Panc1 (cell line): Measurements from ENCODE around the gene RIMS1. TPM values are rescaled to one million over a fixed set of nuclear protein-coding genes. Genes with fewer than 3 reads are reported as not detected.

Experiments
- ATAC-seq: fragments of 200-7000 bp; cut with Tn5 transposase; 2 replicates; pipeline ENCODE4 v1.9.1; 2020; ENCODE audit warnings: mild to moderate bottlenecking, moderate library complexity
- BruUV-seq: library from RNA; stranded (reverse); fragments of 400-500 nt; replicated peaks from 2 replicates; lab custom pipeline; 2021; lab: Mats Ljungman, UMichigan
- CTCF ChIA-PET: fragments of 300-600 bp; sonication (Branson Sonifier 250); formaldehyde crosslinking; loops from one replicate; lab custom pipeline; 2022; ENCODE audit warnings: antibody characterized with exemption; lab: Charles Lee
- POLR2A ChIA-PET: fragments of 300-600 bp; sonication (Branson Sonifier 250); formaldehyde crosslinking; loops from one replicate; lab custom pipeline; 2022; ENCODE audit warnings: antibody characterized with exemption; lab: Charles Lee
- DNase-seq: peaks from one replicate; pipeline ENCODE4 v3.0.0-alpha.2; 2010; ENCODE audit warnings: low read depth, low spot score
- H3K27ac ChIP-seq: 2 replicates; pipeline ENCODE4 v1.5.1; 2011; ENCODE audit warnings: mild to moderate bottlenecking, low read length, inconsistent platforms
- H3K27me3 ChIP-seq: fragments of 200-500 bp; sonication (Bioruptor generic); 2 replicates; pipeline ENCODE4 v1.6.0; 2014; ENCODE audit warnings: low read length, inconsistent platforms; ENCODE audit not compliant: control insufficient read depth, insufficient read depth
- H3K36me3 ChIP-seq: fragments of 200-500 bp; sonication (Bioruptor generic); 2 replicates; pipeline ENCODE4 v1.5.1; 2014; ENCODE audit warnings: inconsistent platforms, mild to moderate bottlenecking, low read length, moderate library complexity; ENCODE audit not compliant: control insufficient read depth, insufficient read depth
- H3K4me1 ChIP-seq: 2 replicates; pipeline ENCODE4 v1.5.1; 2011; ENCODE audit warnings: inconsistent platforms, mild to moderate bottlenecking, low read length, moderate library complexity; ENCODE audit not compliant: control insufficient read depth, insufficient read depth
- H3K4me3 ChIP-seq, 2 experiments: 2 replicates each; pipeline ENCODE4 v1.5.1; 2011 to 2012; ENCODE audit warnings: low read depth in 2 of 2, low read length in 2 of 2, mild to moderate bottlenecking in 2 of 2, inconsistent platforms in 1 of 2, moderate library complexity in 1 of 2
- H3K9me3 ChIP-seq: fragments of 200-500 bp; sonication (Bioruptor generic); 2 replicates; pipeline ENCODE4 v1.5.1; 2014; ENCODE audit warnings: low read depth, mild to moderate bottlenecking, inconsistent platforms, low read length, moderate library complexity; ENCODE audit not compliant: control insufficient read depth, insufficient read depth
- POLR2AphosphoS5 ChIP-seq: IDR thresholded peaks from 2 replicates; pipeline ENCODE4 v1.6.1; 2012; ENCODE audit warnings: mild to moderate bottlenecking, low read depth, low read length, moderate library complexity
- SIN3A ChIP-seq: IDR thresholded peaks from 2 replicates; pipeline ENCODE4 v1.6.1; 2012; ENCODE audit warnings: low read depth, mild to moderate bottlenecking, low read length, moderate library complexity, borderline replicate concordance; ENCODE audit not compliant: insufficient read depth
- TCF7L2 ChIP-seq: IDR thresholded peaks from 2 replicates; pipeline ENCODE4 v1.6.1; 2011; ENCODE audit warnings: mild to moderate bottlenecking, low read depth, low read length, inconsistent platforms
- in situ Hi-C: cut with HindIII; loops from 2 replicates; pipeline ENCODE4 v1.10.0; 2016; ENCODE audit warnings: low sequenced_read_pairs, low pct_unique_long_range_greater_than_20kb
- intact Hi-C: fragments of 100-400 bp; cut with micrococcal nuclease; formaldehyde crosslinking; loops from one replicate; pipeline ENCODE4 v1.10.0; 2022; ENCODE audit not compliant: unreplicated experiment
- total RNA-seq: library from RNA; stranded (reverse); gene quantifications from one replicate; pipeline ENCODE4 v1.2.1, GENCODE V29; 2021; ENCODE audit not compliant: unreplicated experiment
- TF ChIP-seq, protein P1 (sequence below): fragments of 450-650 bp; IDR thresholded peaks from 2 replicates; pipeline ENCODE4 v1.5.1; 2017; ENCODE audit warnings: mild to moderate bottlenecking
- TF ChIP-seq, protein P2 (sequence below), 2 experiments: IDR thresholded peaks; 2 replicates each; pipeline ENCODE4 v1.6.1; 2011 to 2012; ENCODE audit warnings: low read depth in 2 of 2, control low read depth in 1 of 2, low read length in 1 of 2, mild to moderate bottlenecking in 1 of 2, moderate library complexity in 1 of 2; ENCODE audit not compliant: insufficient read depth in 1 of 2

The RIMS1 gene
- total RNA-seq, 1 experiment from 2014 or later: 0.18 TPM

- TF ChIP-seq SIN3A (no peak), TCF7L2 (no peak), POLR2AphosphoS5 (no peak)
- TF ChIP-seq, protein P1, sequence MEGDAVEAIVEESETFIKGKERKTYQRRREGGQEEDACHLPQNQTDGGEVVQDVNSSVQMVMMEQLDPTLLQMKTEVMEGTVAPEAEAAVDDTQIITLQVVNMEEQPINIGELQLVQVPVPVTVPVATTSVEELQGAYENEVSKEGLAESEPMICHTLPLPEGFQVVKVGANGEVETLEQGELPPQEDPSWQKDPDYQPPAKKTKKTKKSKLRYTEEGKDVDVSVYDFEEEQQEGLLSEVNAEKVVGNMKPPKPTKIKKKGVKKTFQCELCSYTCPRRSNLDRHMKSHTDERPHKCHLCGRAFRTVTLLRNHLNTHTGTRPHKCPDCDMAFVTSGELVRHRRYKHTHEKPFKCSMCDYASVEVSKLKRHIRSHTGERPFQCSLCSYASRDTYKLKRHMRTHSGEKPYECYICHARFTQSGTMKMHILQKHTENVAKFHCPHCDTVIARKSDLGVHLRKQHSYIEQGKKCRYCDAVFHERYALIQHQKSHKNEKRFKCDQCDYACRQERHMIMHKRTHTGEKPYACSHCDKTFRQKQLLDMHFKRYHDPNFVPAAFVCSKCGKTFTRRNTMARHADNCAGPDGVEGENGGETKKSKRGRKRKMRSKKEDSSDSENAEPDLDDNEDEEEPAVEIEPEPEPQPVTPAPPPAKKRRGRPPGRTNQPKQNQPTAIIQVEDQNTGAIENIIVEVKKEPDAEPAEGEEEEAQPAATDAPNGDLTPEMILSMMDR: no peak
- TF ChIP-seq, protein P2, sequence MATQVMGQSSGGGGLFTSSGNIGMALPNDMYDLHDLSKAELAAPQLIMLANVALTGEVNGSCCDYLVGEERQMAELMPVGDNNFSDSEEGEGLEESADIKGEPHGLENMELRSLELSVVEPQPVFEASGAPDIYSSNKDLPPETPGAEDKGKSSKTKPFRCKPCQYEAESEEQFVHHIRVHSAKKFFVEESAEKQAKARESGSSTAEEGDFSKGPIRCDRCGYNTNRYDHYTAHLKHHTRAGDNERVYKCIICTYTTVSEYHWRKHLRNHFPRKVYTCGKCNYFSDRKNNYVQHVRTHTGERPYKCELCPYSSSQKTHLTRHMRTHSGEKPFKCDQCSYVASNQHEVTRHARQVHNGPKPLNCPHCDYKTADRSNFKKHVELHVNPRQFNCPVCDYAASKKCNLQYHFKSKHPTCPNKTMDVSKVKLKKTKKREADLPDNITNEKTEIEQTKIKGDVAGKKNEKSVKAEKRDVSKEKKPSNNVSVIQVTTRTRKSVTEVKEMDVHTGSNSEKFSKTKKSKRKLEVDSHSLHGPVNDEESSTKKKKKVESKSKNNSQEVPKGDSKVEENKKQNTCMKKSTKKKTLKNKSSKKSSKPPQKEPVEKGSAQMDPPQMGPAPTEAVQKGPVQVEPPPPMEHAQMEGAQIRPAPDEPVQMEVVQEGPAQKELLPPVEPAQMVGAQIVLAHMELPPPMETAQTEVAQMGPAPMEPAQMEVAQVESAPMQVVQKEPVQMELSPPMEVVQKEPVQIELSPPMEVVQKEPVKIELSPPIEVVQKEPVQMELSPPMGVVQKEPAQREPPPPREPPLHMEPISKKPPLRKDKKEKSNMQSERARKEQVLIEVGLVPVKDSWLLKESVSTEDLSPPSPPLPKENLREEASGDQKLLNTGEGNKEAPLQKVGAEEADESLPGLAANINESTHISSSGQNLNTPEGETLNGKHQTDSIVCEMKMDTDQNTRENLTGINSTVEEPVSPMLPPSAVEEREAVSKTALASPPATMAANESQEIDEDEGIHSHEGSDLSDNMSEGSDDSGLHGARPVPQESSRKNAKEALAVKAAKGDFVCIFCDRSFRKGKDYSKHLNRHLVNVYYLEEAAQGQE (IDR thresholded peaks at IDR 0.05; ENCODE audit: insufficient read depth in 1 of 2, low read depth in 2 of 2, low read length in 1 of 2): no peak
Observed at GRCh38 chr6:72213654-72214053, 327.3 kb downstream of the RIMS1 start.

GRCh38 chr6:72216222-72217068, 330.1 kb downstream of the RIMS1 start:
- ChIA-PET POLR2A (no interaction called here), CTCF (no interaction called here)
- H3K27ac ChIP-seq: no peak overlapping the region
- BruUV-seq: no TSS peak
- H3K9me3 ChIP-seq: no peaks in the 10 kb centered on the region
- in situ Hi-C loops: no loop called here
- no peaks in the 10 kb centered on the region for H3K4me1 ChIP-seq
- peaks cover 8% of the 10 kb centered on the region for H3K27me3 ChIP-seq
- intact Hi-C loops: no loop called here
- DNase-seq: no peak
- H3K4me3 ChIP-seq: no peak overlapping the region
- ATAC-seq: no peak
- TF ChIP-seq POLR2AphosphoS5: no peak
- no peaks in the 10 kb centered on the region for H3K36me3 ChIP-seq

More at GRCh38 chr6:72213654-72214053, 327.3 kb downstream of the RIMS1 start:
- no peak for DNase-seq
- no peak for ATAC-seq
- no peak overlapping the region for H3K4me3 ChIP-seq
- no peaks in the 10 kb centered on the region for H3K36me3 ChIP-seq
- no peak overlapping the region for H3K27ac ChIP-seq
- intact Hi-C loops (no loop called here), in situ Hi-C loops (no loop called here)
- BruUV-seq: no TSS peak
- peaks cover 10% of the 10 kb centered on the region for H3K27me3 ChIP-seq
- no peaks in the 10 kb centered on the region for H3K9me3 ChIP-seq
- ChIA-PET CTCF (no interaction called here), POLR2A (no interaction called here)
- no peaks in the 10 kb centered on the region for H3K4me1 ChIP-seq

- POLR2A ChIA-PET: no interaction called here
Observed at GRCh38 chr6:72217626-72218025, 331.3 kb downstream of the RIMS1 start.

More at GRCh38 chr6:72217626-72218025, 331.3 kb downstream of the RIMS1 start:
- CTCF ChIA-PET: no interaction called here
- intact Hi-C loops (no loop called here), in situ Hi-C loops (no loop called here)
- no TSS peak for BruUV-seq
- no peaks in the 10 kb centered on the region for H3K9me3 ChIP-seq
- DNase-seq (no peak), ATAC-seq (no peak)
- H3K27ac ChIP-seq: no peak overlapping the region
- H3K36me3 ChIP-seq: no peaks in the 10 kb centered on the region
- no peaks in the 10 kb centered on the region for H3K4me1 ChIP-seq
- TF ChIP-seq SIN3A: no peak
- TF ChIP-seq, protein P1: no peak
- TF ChIP-seq TCF7L2: no peak
- TF ChIP-seq, protein P2 (IDR thresholded peaks at IDR 0.05; ENCODE audit: insufficient read depth in 1 of 2, low read depth in 2 of 2, low read length in 1 of 2): no peak
- H3K27me3 ChIP-seq: peaks cover 8% of the 10 kb centered on the region
- no peak overlapping the region for H3K4me3 ChIP-seq
